Measurements from ENCODE around the gene PRPF40A.

Gene PRPF40A

GRCh38 chr2:152648336-152648735, 68.9 kb downstream of the PRPF40A start:
- no peak for DNase-seq

- no peak for DNase-seq
Measured at GRCh38 chr2:152647552-152647951, 69.7 kb downstream of the PRPF40A start.

GRCh38 chr2:152646775-152647174, 70.5 kb downstream of the PRPF40A start:
- DNase-seq, result no peak

- DNase-seq, result no peak
Measured at GRCh38 chr2:152646264-152646663, 71.0 kb downstream of the PRPF40A start.

- no peak for DNase-seq
Measured at GRCh38 chr2:152644189-152644873, 72.9 kb downstream of the PRPF40A start.

GRCh38 chr2:152638590-152638989, 78.7 kb downstream of the PRPF40A start:
- no peak for DNase-seq

- DNase-seq, result no peak
Measured at GRCh38 chr2:152638056-152638455, 79.2 kb downstream of the PRPF40A start.

- DNase-seq, result no peak
Measured at GRCh38 chr2:152637251-152637650, 80.0 kb downstream of the PRPF40A start.

GRCh38 chr2:152635635-152636298, 81.5 kb downstream of the PRPF40A start:
- DNase-seq, result peak; percentile 56

- no peak for DNase-seq
Measured at GRCh38 chr2:152632736-152633135, 84.5 kb downstream of the PRPF40A start.

GRCh38 chr2:152630466-152630865, 86.8 kb downstream of the PRPF40A start:
- no peak for DNase-seq

- no peak for DNase-seq
Measured at GRCh38 chr2:152629202-152629601, 88.1 kb downstream of the PRPF40A start.

GRCh38 chr2:152627351-152627957, 89.8 kb downstream of the PRPF40A start:
- DNase-seq, result no peak

GRCh38 chr2:152626911-152627339, 90.3 kb downstream of the PRPF40A start:
- no peak for DNase-seq

GRCh38 chr2:152624805-152625204, 92.5 kb downstream of the PRPF40A start:
- no peak for DNase-seq

- DNase-seq, result no peak
Measured at GRCh38 chr2:152623775-152624174, 93.5 kb downstream of the PRPF40A start.

GRCh38 chr2:152623076-152623740, 94.1 kb downstream of the PRPF40A start:
- DNase-seq, result no peak

- DNase-seq, result no peak
Measured at GRCh38 chr2:152622219-152622618, 95.0 kb downstream of the PRPF40A start.

GRCh38 chr2:152620985-152621384, 96.3 kb downstream of the PRPF40A start:
- no peak for DNase-seq

GRCh38 chr2:152620208-152620607, 97.1 kb downstream of the PRPF40A start:
- DNase-seq, result no peak

- DNase-seq, result no peak
Measured at GRCh38 chr2:152618193-152618564, 99.1 kb downstream of the PRPF40A start.

- no peak for DNase-seq
Measured at GRCh38 chr2:152617456-152618192, 99.6 kb downstream of the PRPF40A start.

GRCh38 chr2:152615177-152615576, 102.1 kb downstream of the PRPF40A start:
- DNase-seq, result no peak
